Epithelial cell of prostate (primary cell): ENCODE measurements around the gene PSMD9.
A peak's percentile ranks its signal among the peaks of the same experiment; 100 is the strongest.

Source experiments
- DNase-seq: peaks from one replicate; pipeline ENCODE4 v3.0.0-alpha.2; 2011; ENCODE audit warnings: low read depth, low spot score
- H3K27ac ChIP-seq: fragments of 450-650 bp; 2 replicates; pipeline ENCODE4 v1.5.1; 2017; ENCODE audit warnings: mild to moderate bottlenecking

PSMD9 gene

DNA sequence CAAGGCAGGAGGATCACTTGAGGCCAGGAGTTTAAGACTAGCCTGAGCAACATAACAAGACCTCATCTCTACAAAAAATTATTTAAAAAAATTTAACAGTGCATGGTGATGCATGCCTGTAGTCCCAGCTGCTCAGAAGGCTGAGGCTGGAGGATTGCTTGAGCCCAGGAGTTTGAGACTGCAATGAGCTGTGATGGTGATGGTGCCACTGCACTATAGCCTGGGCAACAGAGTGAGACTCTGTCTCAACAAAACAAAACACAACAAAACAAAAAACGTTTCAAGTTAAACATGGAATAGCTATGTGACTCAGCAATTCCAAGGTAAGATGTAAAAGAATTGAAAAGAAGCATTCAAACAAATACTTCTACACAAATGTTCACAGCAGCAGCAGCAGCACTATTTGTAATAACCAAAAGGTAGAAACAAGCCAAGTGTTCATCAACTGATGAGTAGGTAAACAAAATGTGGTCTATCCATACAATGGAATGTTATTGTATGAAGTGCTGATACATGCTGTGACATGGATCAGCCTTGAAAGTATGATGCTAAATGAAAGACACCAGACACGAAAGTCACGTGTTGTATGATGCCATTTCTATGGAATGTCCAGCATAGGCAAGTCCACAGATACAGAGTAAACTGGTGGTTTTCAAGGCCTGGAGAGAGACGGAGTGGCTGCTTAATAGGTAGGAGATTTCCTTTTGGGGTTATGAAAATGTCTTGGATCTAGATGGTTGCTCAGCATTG lies 61.2 kb downstream of the PSMD9 start:
- peak; percentile 99 for DNase-seq
- H3K27ac ChIP-seq: peak overlapping the region; percentile 87

DNA sequence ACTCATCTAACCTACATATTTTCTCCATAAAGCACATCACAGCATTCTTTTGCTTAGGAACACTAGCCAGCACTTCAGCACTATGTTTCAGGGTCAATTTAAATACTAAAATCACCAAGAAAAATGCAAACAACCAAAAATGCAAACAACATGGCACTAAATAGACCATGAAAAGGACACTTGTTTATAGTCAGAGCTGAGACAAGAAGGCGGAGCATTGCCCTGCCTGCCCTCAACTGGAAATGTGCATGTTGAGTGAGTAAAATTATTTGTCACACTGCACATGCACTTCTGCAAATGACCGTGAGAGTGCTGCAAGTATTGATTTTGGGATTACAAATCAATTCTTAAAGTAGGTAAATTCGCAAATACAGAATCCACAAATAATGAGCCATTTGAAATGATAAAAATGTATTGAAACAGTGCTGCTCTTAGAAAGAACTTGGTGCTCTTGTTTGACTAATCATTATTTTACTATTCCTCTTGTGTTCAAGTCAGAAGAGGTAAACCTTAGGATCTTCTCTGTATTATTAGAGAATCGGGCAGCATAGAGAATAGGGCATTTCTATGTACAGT lies 64.6 kb downstream of the PSMD9 start:
- no peak for DNase-seq
- H3K27ac ChIP-seq: peak overlapping the region; percentile 2

DNA sequence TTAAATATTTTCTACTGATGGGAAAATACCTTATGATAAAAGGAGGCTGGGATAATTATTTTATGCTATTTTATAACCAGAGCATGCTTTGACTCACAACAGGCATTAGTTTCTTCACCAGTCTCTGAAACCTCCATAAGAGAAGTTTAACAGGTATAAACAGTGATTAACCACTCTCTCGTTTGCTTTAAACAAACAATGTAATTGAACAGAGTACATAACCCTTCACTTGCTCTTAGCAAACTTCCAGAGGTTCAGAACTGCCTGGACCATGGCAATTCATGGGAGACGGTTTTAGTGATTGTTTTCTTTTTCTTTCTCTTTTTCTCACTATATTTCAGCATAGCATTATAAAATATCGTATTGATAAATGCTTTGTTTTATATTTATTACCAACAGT lies 65.1 kb downstream of the PSMD9 start:
- DNase-seq: no peak
- peak overlapping the region; percentile 2 for H3K27ac ChIP-seq

DNA sequence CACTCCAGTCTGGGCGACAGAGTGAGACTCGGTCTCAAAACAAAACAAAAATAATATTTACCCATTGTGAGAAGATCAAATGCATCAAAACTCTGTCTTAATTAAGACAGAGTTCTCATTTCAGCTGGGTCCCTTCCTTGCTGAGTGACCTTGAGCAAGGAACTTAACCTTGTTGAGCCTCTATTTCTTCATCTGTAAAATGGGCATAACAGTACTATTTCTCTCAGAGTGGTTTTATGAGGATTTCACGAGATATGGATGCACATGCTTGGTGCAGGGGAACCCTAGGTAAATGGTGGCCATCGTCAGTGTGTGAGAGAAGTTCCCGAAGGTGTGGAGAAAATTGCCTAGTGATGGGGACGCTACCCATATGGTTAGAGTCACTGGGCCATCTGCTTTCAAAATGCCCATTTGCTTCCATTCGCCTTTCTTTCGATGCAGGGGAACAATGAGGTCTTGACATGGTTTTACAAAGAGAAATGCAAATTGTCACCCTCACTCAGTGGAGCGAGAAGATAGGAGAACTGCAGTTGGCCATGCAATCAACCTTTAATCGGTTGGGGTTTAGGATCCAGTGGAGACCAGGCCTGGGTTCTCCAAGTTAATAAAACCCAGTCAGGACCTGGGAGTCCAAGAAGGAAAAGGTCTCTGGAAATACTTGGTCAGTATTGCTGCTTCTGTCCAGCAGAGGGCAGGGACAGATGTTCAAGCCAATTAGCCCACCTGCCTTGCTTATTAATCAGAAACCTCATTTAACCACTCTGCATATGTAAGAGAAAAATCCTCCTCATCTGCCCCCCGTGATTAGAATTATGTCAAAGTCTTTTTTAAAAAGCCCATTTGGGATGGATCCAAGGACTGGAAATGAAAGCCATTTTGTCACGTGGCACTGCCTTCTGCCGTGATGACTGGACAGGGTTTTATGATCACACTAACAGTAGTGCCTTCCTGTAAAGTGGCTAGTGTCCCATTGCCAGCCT lies 67.0 kb downstream of the PSMD9 start:
- no peak overlapping the region for H3K27ac ChIP-seq
- DNase-seq: no peak

DNA sequence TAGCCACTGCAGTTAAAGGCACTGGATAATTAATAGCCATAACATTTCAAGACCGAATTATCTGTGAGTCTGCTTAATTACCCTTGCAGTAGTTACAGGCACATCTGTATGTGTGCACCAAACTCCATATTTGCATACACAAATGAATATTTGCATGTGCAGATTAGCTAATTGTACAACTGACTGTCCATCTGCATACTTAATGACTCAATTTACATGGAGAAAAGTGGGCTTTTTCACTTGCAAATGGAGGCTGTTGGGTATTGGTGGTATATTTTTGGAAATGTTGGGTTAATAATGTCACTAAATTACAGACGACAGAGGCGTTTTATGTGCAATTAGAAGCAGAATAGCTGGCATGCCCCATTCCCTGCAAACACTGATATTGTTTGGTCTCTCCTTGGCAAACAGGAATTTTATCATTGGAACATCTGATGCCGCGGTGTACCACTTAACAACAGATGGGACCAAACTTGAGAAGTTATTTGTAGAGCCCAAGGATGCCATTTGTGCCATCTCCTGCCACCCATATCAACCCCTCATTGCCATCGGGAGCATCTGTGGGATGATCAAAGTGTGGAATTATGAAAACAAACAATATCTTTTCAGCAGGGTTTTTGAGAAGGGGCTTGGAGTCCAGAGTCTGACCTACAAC lies 69.4 kb downstream of the PSMD9 start:
- no peak for DNase-seq

DNA sequence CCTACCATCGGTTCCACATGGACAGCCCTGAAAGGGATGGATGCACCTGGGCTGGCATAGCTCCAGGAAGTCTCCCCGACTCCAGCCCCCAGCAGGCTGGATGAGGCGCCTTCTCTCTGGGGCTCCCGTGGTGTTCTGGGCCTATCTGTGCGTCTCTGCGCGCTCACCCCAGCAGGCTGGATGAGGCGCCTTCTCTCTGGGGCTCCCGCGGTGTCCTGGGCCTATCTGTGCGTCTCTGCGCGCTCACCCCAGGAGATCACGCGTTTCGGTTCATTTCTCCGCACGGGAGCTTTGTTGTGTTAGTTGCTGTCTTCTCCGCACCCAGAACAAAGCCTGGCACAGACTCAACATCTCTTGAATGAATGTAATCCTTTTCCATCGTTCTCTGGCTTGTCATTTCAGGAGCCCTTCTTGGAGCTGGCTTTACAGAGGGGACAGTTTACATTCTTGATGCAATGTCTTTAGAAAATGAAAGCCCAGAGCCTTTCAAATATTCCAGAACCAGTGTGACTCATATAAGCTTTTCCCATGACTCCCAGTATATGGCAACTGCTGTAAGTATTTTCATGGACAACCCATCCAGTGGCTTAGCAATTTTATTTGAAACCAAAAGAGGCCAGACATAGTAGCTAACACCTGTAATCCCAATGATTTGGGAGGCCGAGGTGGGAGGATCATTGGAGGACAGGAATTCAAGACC lies 70.1 kb downstream of the PSMD9 start:
- H3K27ac ChIP-seq: no peak overlapping the region

More for the DNA sequence above, 69.4 kb downstream of the PSMD9 start:
- no peak overlapping the region for H3K27ac ChIP-seq

DNA sequence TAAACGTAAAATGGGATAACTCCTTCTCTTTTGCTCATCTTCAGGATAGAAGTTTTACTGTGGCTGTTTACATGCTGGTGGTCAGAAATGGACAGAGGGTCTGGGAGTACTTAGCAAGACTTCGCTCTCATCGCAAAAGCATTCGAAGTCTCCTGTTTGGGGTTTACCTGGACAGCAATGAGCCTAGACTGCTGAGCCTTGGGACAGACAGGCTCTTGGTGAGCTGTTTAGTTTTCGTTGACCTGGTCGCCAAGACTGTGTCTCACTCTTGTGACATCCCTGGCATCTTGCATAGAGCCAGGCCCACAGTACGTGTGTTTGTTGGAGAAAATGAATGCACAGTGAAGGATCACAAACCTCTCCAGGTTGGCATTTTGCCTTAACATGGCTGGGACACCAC lies 72.0 kb downstream of the PSMD9 start:
- no peak for DNase-seq
- no peak overlapping the region for H3K27ac ChIP-seq

More for the DNA sequence above, 70.1 kb downstream of the PSMD9 start:
- no peak for DNase-seq

DNA sequence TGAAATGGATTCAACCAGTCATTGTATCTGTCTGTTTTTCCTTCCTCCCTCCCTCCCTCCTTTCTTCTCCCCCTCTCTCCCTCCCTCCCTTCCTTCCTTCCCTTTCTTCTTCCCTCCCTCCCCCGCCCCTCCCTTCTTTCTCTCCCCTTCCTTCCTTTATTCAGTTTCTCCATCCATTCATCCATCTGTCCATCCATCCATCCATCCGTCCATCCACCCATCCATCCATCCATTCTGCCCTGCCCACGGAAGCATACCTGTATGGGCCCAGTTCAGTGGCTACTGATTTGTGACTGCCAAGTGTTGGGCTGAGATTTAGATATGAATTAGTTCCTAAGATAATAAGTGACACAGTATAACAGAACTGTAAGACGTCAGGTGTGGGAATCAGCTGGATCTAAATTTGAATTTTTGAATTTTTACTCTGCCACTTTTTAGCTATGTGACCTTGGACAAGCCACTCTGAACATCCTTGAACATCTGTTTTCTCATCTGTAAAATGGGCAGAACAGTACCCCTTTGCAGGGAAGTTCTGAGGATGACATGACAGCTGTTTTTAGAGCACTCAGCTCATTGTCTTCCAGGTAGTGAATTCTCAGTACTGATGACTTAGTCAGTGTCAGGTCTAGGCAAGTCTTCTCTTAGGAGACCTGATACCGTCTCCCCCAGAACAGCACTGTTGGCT lies 72.7 kb downstream of the PSMD9 start:
- no peak for DNase-seq

DNA sequence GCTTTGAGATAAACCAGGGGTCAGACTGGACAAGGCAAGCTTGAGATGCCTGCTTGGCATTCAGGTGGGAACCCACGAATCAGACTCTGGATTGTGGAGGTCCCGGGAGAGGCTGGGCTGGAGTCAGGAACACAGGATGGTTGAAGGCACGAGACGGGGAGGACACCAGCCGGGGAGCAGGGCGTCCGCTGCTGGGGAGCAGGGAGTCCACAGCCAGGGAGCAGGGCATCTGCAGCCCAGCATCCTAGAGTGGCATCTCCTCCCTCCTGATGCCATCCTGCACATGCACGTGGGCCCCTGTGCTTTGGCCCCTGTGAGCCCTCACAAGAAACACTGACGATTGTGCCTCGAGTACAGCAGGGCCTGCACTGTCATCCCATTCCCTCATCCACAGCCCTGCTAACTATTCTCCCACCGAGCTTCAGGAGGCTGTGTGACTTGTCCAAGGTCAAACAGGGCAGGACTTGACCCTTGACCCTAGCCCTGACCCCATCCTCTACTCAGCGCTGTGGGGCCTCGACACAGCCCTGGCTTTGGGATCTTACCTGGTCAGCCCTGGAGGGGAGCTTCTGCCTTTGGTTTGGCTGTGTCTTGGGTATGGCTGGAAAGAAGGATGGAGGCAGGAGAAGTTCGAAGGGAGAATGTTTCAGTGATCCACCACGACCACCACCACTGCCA lies 74.9 kb downstream of the PSMD9 start:
- no peak for DNase-seq
- H3K27ac ChIP-seq: no peak overlapping the region

More for the DNA sequence above, 72.7 kb downstream of the PSMD9 start:
- no peak overlapping the region for H3K27ac ChIP-seq

DNA sequence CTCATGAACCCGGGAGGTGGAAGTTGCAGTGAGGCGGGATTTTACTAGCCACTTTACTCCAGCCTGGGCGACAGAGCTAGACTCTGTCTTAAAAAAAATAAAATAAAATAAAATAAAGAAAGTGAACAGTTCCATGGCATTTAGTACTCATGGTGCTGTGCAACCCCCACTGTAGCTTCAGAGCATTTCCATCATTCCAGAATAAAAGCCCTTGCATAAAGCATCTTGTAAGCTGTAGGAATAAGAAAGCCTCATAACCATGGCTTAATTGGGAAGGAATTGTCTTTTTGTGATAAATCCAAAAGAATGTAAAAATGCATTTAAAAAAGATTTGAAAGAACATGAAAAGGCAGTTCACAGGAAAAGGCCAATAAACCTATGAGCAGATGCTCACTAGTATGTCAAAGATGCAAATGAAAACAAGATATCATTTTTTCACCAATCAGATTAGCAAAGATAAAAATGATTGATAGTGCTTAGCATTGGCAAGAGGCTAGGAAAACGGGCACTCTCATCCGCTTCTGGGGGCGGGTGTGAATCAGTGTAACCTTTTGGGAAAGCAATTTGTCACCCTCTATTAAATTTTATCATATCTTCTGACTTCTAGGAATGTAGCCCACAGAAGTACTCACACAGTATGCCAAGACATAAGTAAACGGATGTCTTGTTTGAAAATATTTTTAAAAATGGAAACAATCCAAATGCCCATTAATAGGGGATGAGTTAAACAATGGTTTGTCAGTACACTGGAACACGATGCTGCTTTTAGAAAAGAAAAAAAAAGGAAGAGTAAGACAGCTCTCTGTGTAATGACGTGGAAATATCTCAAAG lies 76.4 kb downstream of the PSMD9 start:
- peak overlapping the region; percentile 4 for H3K27ac ChIP-seq
- peak; percentile 14 for DNase-seq

DNA sequence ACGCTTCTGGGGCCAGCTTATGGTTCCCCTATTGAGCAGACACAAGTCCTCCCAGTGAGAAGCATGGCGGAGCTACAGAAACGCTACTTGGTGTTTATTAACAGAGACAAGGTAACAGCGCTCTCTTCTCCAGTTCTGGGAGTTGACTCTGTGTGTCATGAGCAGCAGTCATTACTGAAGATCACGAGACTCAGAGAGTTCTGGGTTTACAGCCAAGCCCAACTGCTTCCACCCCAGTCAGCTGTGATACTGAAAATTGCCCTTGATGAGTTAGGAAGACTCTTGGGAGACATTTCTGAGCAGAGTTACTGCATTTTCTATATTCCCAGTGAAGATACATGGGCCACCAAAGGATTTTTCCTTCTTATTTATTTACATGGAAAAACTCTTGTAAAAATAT lies 78.4 kb downstream of the PSMD9 start:
- H3K27ac ChIP-seq: no peak overlapping the region
- no peak for DNase-seq
